Measurements from ENCODE around the gene ITGA3.
A peak's percentile ranks its signal among the peaks of the same experiment; 100 is the strongest.

The ITGA3 gene

GRCh38 chr17:50113624-50114320 is 57.9 kb downstream of the ITGA3 start:
- DNase-seq: no peak

- no peak for DNase-seq
These were observed 58.5 kb downstream of the ITGA3 start for GRCh38 chr17:50114401-50114800.

GRCh38 chr17:50114849-50115357 is 59.0 kb downstream of the ITGA3 start:
- DNase-seq: peak; percentile 41

GRCh38 chr17:50115756-50116155 is 59.8 kb downstream of the ITGA3 start:
- DNase-seq: no peak

- DNase-seq: no peak
These were observed 61.5 kb downstream of the ITGA3 start for GRCh38 chr17:50117202-50118051.

- no peak for DNase-seq
These were observed 62.3 kb downstream of the ITGA3 start for GRCh38 chr17:50118076-50118827.

GRCh38 chr17:50118828-50119218 is 62.9 kb downstream of the ITGA3 start:
- no peak for DNase-seq

- DNase-seq: no peak
These were observed 64.8 kb downstream of the ITGA3 start for GRCh38 chr17:50120475-50121253.

GRCh38 chr17:50122945-50123344 is 67.0 kb downstream of the ITGA3 start:
- DNase-seq: no peak

GRCh38 chr17:50123649-50124349 is 67.9 kb downstream of the ITGA3 start:
- DNase-seq: peak; percentile 10

- no peak for DNase-seq
These were observed 69.6 kb downstream of the ITGA3 start for GRCh38 chr17:50125420-50125997.

GRCh38 chr17:50127697-50128361 is 71.9 kb downstream of the ITGA3 start:
- DNase-seq: no peak

- peak; percentile 63 for DNase-seq
These were observed 72.8 kb downstream of the ITGA3 start for GRCh38 chr17:50128441-50129352.

- DNase-seq: no peak
These were observed 73.4 kb downstream of the ITGA3 start for GRCh38 chr17:50129353-50129727.

GRCh38 chr17:50129728-50130558 is 74.0 kb downstream of the ITGA3 start, which contains the start of gene SAMD14:
SAMD14 (minus strand) TSS chr17:50130160; CDS start chr17:50124959, 5,201 bp downstream.
- DNase-seq: peak; percentile 71

GRCh38 chr17:50130559-50131305 is 74.8 kb downstream of the ITGA3 start:
- DNase-seq: no peak

- DNase-seq: no peak
These were observed 76.3 kb downstream of the ITGA3 start for GRCh38 chr17:50132104-50132794.
